GM21526 (cell line): Measurements from ENCODE around the gene CDH4.

Source experiments
- ATAC-seq: cut with Tn5 transposase; IDR thresholded peaks from one replicate; pipeline ENCODE4 v1.9.1; 2021; ENCODE audit warnings: moderate library complexity; ENCODE audit not compliant: unreplicated experiment, low FRiP score

The CDH4 gene

DNA sequence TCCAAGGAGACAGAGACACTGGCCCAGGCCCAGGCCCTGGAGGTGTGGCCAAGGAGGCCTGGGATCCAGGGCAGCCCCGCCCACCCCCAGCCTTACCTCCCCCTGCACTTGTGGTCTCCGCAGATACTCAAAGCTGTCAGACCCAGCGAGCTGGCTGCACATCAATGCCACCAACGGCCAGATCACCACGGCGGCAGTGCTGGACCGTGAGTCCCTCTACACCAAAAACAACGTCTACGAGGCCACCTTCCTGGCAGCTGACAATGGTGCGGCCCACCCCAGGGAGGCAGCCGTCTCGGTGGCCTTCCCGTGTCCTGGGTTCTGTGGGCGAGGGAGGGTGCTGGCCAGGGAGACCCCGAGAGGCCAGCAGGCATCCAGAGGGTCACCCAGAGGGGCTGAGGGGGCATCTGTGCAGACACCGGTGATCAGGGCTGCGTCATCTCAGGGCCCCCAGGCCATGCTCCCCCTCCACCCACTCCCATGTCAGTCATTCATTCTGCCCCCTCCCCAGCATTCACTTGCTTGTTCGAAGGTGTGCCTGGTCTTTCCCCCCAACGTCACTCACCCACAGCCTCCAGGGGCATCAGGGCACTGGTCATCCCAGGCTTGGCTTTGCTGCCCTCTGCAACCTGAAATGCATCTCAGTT is 672.3 kb downstream of the CDH4 start:
- ATAC-seq, result no peak

DNA sequence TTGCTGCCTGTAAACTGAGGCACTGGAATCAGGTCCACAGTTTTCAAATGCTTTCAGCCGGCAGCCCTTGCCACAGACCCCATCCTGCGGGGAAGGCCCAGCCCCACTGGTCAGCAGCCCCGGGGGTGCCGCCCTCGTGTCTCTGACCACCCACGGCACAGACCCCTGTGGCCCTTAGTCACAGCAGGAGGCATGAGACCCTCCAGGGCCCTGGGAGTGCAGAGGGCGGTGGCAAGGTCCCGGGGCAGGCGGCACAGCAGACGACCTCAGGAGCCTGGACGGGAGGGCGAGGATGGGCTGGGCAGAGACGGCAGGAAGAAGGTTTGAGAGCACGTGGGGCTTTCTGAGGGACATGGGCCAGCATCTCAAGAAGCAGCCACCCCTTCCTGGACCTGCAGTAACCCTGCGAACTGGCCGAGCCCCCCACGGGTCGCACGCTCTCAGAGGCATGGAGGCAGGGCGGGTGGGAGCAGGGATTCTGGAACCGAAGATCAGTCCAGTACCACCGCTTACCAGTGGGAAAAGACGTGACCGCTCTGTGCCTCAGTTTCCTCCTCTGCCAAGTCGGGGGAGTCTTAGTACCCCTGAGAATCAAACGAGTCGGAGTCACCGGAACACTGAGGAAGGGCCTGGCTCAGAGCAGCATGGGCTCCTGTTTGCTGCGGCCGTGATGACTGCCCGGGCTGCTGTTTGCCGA is 672.9 kb downstream of the CDH4 start:
- ATAC-seq, result no peak

DNA sequence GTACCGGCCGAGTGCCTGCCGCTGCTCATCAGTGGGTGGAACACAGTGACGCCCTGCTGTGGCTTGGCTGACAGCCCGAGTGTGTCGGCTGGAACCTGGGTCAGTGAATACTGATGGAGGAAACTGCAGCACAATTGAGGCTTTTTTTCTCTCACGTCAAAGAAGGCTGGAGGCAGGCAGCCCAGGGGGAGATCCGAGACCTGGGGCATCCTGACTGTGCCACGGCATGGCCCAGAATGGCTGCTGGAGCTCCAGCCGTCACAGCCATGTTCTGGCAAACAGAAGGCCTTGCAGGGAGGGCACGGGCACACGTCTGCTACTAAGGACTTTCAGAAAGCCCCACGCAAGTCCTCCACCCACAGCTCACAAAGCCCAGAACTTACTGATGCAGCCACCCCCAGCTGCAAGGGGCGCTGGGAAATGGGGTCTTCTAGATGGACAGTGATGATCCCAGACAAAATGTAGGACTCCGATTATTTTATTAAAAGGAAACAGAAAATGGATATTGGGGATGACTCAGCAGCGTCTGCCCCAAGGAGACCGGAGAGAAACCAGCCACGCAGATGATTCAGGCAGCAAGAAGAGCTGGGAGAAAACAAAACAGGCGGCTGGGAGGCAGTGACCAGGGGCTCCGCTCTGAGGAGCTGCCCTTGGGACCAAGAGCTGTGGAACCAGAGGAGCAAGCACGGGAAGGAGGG is 673.6 kb downstream of the CDH4 start:
- ATAC-seq, result no peak

DNA sequence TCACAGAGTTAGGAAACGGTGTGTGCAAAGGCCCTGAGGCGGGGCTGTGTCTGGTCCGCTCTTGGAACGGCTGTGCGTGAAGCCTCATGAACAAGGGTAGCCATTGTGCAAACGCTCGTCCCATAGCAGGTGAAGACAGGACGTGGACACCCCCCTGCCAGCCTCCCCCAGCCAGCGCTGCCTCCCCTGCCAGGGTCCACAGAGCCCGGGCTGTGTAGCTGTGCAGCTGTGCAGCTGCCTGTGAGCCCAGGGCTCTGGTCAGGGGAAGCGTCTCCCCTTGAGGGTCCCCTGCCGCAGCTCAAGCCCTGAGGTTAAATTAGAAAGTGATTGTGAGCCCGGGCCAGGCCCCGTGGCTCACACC is 674.2 kb downstream of the CDH4 start:
- ATAC-seq, result no peak

DNA sequence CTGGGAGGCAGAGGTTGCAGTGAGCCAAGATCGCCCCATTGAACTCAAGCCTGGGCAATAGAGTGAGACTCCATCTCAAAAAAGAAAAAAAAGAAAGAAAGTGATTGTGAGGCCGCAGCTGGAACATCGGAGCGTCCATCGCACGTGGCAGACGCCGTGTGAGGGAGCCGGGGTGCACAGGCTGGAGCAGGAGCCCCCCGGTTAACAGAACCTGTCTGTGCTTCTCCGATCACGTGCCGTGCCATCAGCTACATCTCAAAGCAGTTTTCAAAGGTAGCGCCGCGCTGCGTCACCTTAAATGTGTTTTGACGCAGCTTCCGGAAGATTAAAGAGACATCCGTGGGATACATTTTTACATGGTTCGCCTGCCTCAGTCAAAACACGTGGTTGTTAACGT is 674.7 kb downstream of the CDH4 start:
- no peak for ATAC-seq

DNA sequence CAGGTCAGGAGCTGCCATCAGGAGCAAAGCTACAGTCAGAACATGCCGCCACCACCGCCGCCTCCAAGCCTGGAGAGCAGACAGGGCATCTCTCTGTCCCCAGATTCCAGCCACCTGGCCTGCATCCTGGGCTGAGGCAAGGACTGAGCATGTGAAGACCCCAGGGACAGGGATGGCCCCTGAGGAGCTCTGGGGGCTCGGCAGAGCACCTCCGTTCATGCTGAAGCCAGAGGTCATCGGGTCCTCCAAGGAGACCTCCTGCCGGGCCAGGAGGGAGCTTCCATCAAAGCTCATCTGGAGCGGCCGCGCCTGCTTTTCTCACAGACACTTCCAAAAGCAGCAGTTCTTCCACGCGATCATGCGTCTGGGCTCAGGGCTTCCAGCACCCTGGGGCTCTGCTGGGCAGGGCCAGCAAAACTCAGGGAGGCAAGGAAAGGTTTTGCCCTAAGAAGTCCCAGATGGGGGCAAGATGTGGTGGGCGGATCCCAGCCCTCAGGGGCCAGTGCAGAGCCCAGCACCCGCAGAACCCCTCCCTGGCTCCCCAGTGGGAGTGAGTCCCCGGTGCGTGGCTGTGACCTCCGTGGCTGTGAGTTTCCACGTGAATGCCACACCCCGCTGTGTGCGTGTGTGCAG is 675.2 kb downstream of the CDH4 start:
- ATAC-seq, result no peak

DNA sequence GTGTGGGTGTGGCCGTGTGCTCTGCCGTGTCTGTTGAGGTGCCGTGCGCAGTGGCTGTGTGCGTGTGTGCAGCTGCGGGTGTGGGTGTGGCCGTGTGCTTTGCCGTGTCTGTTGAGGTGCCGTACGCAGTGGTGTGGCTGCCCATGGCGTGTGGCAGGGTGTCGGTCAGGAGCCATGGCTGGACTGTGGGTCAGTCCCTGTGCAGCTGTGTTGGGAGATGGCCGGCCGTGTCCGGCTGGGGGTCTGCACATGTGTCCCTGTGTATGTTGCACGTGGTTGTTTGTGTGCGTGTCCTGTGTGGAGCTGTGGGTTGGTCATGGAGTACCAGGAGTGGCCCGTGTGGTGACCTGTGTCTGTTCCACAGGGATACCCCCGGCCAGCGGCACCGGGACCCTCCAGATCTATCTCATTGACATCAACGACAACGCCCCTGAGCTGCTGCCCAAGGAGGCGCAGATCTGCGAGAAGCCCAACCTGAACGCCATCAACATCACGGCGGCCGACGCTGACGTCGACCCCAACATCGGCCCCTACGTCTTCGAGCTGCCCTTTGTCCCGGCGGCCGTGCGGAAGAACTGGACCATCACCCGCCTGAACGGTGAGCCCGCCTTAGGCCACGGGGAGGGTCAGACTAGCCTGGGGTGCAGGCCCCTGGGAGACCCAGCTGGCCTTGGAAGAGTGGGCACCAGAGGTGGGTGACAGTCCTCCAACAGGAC is 675.9 kb downstream of the CDH4 start:
- no peak for ATAC-seq

DNA sequence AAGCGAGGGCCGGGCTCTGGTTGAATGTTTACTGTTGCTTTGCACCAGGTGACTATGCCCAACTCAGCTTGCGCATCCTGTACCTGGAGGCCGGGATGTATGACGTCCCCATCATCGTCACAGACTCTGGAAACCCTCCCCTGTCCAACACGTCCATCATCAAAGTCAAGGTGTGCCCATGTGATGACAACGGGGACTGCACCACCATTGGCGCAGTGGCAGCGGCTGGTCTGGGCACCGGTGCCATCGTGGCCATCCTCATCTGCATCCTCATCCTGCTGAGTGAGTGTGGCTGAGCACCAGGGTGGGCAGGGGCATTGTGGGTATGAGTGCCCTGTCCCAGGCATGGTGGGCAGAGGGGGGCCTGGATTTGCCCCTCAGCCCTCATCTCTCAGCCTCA is 677.5 kb downstream of the CDH4 start:
- no peak for ATAC-seq

DNA sequence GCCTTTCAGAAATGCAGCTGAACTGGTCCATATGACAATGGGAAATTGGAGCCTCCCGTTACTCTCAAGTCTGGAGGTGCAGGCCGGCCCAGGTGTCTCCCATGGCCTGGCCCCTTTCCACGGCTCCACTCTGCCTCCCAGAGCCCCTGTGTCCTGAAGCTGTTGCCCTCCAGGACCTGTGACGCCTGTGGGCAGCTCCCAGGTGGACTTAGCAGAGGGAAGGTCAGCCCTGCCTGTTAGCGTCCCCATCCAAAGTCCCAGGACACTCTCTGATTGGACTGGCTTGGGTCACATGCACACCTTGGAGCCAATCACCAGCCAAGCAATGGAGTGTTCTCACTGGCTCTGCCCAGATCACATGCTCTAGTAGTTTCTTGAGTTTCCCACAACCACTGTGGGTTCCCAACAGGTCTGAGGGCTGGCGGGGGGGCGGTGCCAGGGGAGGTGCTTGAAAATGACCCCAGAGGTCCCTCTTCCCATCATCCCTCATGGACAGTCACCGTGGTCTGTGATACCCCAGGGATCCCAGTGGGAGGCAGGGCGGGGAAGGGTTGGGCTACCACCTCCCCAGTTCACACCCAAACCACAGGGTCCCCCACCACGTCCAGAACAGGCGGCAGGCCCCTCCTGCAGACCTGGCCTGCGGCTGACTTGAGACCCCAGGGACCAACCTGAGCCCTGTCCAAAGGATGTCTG is 678.1 kb downstream of the CDH4 start:
- no peak for ATAC-seq

DNA sequence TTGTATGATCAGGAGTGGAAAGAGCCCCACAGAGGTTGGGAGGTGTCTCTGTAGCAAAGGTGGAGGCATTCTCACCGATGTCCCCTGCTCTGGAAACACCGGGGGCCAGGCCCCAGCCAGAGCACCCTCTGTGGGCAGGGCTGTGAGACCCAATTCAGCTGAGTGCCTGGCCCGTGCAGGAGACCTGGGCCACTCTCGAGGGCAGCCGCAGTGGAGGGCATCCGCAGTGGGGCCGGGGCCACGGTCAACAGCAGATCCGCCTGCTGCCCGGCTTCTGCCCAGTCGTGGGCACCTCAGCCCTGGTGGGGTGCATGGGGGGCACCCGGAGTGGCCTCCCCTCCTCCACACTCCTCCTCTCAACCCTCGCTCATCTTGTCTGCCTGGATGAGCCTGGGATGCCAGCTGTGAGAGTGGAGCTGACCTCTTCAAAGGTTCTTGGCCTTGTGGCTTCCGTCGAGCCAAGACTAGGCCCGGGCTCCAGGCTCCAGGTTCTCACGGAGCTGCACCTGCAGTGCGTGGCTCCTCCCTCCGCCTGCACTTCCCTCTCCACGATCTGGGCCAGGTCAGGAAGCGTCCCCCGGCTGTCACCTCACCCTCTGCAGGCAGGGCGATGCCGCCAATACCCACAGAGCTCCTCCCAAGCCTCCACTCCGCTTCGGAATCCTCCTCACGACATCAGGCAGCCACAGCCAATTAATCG is 678.9 kb downstream of the CDH4 start:
- ATAC-seq, result no peak

DNA sequence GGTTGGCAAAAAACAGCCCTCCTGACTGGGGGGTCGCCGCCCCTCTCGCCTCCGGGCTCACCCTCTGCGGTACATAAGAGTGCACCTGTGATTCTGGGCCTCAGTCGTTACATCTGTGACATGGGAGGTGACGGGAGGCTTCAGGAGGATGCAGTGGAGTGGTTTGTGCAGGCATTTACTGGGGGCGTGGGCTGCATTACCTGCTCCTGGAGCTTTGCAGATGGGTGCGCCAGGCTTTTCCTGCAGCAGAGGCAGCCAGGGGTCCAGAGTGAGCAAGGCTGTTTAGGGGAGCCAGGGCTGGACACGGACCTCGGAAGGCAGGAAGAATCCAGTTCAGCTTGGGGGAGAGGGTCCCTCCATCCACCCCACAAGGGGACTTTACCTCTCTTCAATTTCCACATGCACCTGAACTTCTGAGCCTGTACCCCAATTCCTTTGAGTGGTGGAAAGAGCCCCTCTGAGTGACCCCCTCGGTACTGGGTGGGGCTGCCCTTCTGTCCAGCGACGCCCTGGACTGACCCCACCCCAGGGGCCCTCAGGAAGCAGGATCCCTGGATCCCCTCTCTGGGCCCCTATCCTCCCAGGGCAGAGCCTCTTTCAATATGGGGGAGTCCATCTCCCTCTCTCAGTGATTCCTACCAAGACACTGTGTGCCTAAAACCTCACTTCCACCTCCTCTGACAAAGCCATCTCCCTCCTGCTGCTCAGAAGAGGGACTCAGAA is 679.6 kb downstream of the CDH4 start:
- no peak for ATAC-seq

DNA sequence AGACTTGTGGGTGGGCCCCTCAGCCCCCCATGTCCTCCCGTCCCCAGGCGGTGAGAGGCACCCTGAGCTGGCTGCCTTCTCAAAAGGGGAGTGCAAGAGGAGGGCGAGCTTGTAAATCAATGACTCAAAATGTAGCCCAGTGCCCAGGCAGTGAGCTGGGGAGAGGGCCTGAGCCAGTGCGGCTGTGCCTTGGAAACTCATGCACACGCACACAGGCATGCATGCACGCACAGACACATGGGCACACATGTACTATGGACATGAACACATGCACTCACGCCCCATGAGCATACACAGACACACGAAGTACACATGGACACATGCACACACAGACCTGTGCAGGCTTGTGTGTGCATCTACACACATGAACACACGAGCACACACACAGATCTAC is 680.1 kb downstream of the CDH4 start:
- no peak for ATAC-seq

DNA sequence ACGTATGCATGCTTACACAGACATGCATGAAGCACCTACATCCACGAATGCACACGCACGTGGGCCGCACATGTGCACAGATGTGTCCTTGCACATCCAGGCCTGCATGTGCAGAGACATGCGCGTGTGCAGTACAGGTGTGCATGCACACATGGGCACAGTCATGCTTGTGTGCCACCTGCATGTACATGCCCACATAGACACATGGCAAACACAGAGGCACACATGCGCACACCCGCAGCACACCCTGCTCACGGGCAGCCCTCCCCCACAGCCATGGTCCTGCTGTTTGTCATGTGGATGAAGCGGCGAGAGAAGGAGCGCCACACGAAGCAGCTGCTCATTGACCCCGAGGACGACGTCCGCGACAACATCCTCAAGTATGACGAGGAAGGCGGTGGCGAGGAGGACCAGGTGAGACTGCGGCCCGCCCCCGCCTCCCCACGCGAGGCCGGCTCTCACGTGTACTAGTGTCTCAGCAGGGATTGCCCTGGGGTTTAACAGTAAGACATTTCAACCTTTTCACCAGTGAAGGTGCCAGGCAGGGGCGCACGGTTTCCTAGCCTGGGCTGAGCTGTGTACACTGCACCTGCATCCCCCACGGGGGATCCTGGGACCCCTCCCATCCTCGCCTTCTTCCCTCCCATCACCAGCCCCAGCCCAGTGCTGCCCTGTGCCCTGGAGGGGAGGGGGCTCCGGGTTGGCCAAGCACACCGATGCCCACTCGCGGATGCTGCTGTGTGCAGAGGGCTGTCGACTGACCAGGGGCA is 680.8 kb downstream of the CDH4 start:
- ATAC-seq, result no peak

DNA sequence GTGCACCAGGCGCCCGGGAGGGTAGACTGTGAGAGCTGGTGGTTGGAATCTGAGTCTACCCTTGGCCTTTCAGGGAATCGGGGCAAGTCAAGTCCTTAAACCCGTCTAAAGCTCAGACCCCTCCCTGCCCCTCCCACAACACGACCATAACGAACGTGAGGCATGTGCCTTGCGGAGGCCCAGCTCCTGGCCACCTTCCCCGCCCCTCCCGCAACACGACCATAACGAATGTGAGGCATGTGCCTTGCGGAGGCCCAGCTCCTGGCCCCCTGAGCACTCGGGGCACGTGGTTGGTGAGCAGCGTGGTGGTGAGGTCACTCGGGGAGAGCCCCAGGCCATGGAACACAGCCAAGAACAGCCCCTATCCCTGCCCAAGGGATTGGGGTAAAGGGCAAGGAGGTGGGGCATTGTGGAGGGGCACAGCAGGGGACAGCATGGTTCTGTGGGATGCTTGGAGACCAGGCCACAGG is 681.5 kb downstream of the CDH4 start:
- ATAC-seq, result no peak

DNA sequence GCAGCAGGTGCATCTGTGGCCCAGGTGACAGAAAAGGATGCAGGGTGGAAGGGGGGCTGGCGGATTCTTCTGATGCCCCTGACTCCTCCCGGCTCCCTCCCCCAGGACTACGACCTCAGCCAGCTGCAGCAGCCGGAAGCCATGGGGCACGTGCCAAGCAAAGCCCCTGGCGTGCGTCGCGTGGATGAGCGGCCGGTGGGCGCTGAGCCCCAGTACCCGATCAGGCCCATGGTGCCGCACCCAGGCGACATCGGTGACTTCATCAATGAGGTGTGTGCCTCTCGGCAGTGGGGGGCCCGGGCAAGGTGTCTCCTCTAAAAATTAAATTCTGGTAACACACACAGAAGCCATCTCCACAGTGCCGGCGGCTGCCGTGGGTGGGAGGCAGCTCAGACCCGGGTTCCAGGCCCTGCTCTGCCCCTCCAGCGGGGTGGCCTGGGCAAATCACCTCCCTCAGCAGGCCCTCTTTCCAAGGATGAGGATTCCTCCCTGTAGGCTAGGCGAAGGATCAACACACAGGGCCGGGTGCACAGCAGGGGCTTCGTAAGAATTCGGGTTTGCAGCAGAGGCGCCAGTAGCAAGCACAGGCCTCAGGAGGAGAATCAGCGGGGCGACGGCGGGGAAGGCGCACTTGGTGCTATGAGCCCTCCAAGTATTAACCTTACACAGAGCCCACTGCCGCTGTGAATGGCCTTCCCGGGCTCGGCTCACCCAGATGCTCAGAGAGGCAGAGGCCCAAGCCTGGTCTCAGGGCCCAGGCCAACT is 682.1 kb downstream of the CDH4 start:
- no peak for ATAC-seq

DNA sequence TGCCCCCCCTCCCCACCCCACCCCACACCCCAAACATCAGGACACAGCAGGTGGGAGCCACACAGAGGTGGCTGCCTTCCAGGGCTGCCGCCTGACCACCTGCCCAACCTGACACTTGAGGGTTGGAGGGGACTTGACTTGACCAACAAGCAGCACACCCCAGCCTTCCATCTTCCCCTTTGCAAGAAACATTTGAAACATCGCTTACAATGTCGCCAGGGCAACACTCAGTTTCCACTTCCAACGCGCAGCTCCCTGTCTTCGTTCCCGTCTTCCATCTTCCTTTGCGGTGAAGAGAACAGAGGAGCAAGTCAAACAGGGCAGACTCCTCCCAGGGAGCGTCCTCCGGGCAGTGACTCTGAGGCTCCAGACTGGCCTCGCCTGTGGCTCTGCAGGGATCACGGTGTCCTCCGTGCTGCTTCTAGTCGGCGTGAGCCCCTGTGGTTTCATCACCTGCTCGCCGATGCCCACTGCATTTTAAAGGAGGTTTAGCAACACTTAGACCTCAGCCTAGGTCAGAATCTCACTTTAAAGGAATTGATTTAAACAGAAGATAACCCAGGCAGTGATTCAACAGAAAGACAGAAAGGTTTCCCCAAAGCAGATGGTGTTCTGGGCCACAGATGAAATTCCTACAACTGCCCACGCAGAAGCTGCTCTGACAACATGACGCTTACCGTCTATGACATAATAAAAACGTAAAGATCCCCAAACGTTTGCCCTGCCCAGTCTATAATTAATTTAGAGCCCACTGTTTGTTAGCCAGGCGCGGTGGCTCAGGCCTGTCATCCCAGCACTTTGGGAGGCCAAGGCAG is 682.9 kb downstream of the CDH4 start:
- no peak for ATAC-seq
